Cardiac muscle cell (in vitro differentiated cells and primary cell): ENCODE data around the gene DLST. TPM values are rescaled to one million over a fixed set of nuclear protein-coding genes. Genes with fewer than 3 reads are reported as not detected.

Experiments
- DNase-seq, 2 donors: peaks; one replicate each; pipeline versions ENCODE4 v3.0.0 to v3.0.0-alpha.2; 2010 to 2017; ENCODE audit warnings: low read depth in 1 of 2, low spot score in 1 of 2
- H3K27ac ChIP-seq: fragments of 200-600 bp; sonication (generic); 2 replicates; pipeline ENCODE4 v1.5.1; 2016
- H3K27me3 ChIP-seq: fragments of 200-600 bp; sonication (generic); 2 replicates; pipeline ENCODE4 v1.6.0; 2016; ENCODE audit warnings: control low read depth
- H3K36me3 ChIP-seq: fragments of 200-600 bp; sonication (generic); 2 replicates; pipeline ENCODE4 v1.5.1; 2016; ENCODE audit warnings: control low read depth
- H3K4me1 ChIP-seq: fragments of 200-600 bp; sonication (generic); 2 replicates; pipeline ENCODE4 v1.8.1; 2017; ENCODE audit warnings: low read depth, mild to moderate bottlenecking, mixed run types
- H3K4me3 ChIP-seq: fragments of 200-600 bp; sonication (generic); 2 replicates; pipeline ENCODE4 v1.5.1; 2016; ENCODE audit warnings: mild to moderate bottlenecking
- H3K9me3 ChIP-seq: fragments of 200-600 bp; sonication (generic); 2 replicates; pipeline ENCODE4 v1.5.1; 2017; ENCODE audit warnings: low read depth, mild to moderate bottlenecking, control low read depth
- polyA plus RNA-seq: library from polyadenylated mRNA; unstranded; fragments of >200 nt; fragmentation: Nextera tagmentation; extraction: Ambion mirVana; gene quantifications from 2 replicates; pipeline ENCODE4 v1.2.1, GENCODE V29; 2016
- total RNA-seq: library from RNA; depleted of rRNA; stranded (reverse); fragments of >200 nt; gene quantifications from 2 replicates; pipeline ENCODE4 v1.2.3, GENCODE V29; 2016
- TF ChIP-seq, protein P1 (sequence below): IDR thresholded peaks from 2 replicates; pipeline ENCODE4 v1.5.1; 2012; ENCODE audit warnings: low read depth, mild to moderate bottlenecking, low read length

DLST gene
- total and polyA plus RNA-seq, 2 experiments from 2014 or later = 10.0 to 63.7 TPM

DNA sequence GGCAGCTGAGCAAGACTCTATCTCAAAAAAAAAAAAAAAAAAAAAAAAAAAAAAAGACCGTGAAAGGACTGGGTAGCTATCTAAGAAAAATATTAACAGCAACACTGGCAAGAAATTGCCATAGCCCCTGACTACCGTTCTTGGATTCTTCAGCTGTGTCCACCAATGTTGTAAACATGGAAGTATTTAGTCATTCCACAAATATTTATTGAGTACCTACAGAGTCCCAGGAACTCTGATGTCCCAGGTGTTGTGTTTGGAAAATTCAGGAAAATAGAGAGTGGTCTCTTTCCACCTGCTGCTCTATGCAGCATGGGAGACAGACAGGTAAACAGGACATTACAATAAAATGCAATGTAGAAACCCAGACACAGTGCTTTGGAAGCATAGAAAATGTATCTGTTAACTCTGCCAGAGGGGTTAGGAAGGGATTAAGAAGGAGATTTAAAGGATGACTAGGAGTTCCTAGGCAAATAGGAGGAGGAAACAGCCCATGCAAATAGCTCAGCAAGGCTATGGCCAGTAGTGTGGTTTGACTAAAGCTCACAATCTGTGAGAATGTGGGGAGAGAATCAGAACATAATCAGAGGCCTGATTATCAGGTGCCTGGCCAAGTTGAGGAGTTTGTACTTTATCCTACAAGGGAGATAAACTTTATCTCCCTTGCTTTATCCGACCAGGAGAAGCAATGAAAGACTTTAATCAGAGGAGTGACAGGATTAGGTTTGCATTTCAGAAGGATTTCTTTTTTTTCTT is 2.1 kb upstream of the DLST start:
- no peaks in the 10 kb centered on the region for H3K27me3 ChIP-seq
- no peaks in the 10 kb centered on the region for H3K36me3 ChIP-seq
- DNase-seq = no peak
- no peaks in the 10 kb centered on the region for H3K9me3 ChIP-seq
- no peak overlapping the region for H3K4me3 ChIP-seq
- H3K4me1 ChIP-seq = peaks cover 14% of the 10 kb centered on the region
- TF ChIP-seq, protein P1, sequence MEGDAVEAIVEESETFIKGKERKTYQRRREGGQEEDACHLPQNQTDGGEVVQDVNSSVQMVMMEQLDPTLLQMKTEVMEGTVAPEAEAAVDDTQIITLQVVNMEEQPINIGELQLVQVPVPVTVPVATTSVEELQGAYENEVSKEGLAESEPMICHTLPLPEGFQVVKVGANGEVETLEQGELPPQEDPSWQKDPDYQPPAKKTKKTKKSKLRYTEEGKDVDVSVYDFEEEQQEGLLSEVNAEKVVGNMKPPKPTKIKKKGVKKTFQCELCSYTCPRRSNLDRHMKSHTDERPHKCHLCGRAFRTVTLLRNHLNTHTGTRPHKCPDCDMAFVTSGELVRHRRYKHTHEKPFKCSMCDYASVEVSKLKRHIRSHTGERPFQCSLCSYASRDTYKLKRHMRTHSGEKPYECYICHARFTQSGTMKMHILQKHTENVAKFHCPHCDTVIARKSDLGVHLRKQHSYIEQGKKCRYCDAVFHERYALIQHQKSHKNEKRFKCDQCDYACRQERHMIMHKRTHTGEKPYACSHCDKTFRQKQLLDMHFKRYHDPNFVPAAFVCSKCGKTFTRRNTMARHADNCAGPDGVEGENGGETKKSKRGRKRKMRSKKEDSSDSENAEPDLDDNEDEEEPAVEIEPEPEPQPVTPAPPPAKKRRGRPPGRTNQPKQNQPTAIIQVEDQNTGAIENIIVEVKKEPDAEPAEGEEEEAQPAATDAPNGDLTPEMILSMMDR = no peak
- H3K27ac ChIP-seq = no peak overlapping the region

- peak; percentile 50 to 57 for DNase-seq
- Histone ChIP-seq H3K27ac (peak overlapping the region; percentile 90), H3K27me3 (no peaks in the 10 kb centered on the region), H3K4me3 (peak overlapping the region; percentile 86), H3K9me3 (no peaks in the 10 kb centered on the region), H3K36me3 (peaks cover 4% of the 10 kb centered on the region), H3K4me1 (peaks cover 19% of the 10 kb centered on the region)
- TF ChIP-seq, protein P1 = no peak
Measured at GRCh38 chr14:74882103-74882920, 596 bp downstream of the DLST start.

GRCh38 chr14:74886001-74886400 is 4.3 kb downstream of the DLST start:
- Histone ChIP-seq H3K36me3 (peaks cover 13% of the 10 kb centered on the region), H3K4me3 (no peak overlapping the region), H3K27me3 (no peaks in the 10 kb centered on the region), H3K27ac (no peak overlapping the region), H3K4me1 (peaks cover 19% of the 10 kb centered on the region), H3K9me3 (no peaks in the 10 kb centered on the region)
- TF ChIP-seq, protein P1 = no peak
- peak in 1 of 2 donors; percentile 94 for DNase-seq

GRCh38 chr14:74888164-74889158 is 6.7 kb downstream of the DLST start:
- no peak for DNase-seq
- H3K9me3 ChIP-seq = no peaks in the 10 kb centered on the region
- peak overlapping the region; percentile 39 for H3K27ac ChIP-seq
- H3K27me3 ChIP-seq = no peaks in the 10 kb centered on the region
- peaks cover 12% of the 10 kb centered on the region for H3K4me1 ChIP-seq
- no peak overlapping the region for H3K4me3 ChIP-seq
- peaks cover 37% of the 10 kb centered on the region for H3K36me3 ChIP-seq
- TF ChIP-seq, protein P1 = no peak

GRCh38 chr14:74890262-74890661 is 8.5 kb downstream of the DLST start:
- DNase-seq = no peak
- Histone ChIP-seq H3K9me3 (no peaks in the 10 kb centered on the region), H3K4me1 (peaks cover 5% of the 10 kb centered on the region), H3K36me3 (peaks cover 55% of the 10 kb centered on the region), H3K4me3 (no peak overlapping the region), H3K27me3 (no peaks in the 10 kb centered on the region), H3K27ac (no peak overlapping the region)
- TF ChIP-seq, protein P1 = no peak
